ENCODE measurements around the gene KIRREL1.

Gene KIRREL1

DNA sequence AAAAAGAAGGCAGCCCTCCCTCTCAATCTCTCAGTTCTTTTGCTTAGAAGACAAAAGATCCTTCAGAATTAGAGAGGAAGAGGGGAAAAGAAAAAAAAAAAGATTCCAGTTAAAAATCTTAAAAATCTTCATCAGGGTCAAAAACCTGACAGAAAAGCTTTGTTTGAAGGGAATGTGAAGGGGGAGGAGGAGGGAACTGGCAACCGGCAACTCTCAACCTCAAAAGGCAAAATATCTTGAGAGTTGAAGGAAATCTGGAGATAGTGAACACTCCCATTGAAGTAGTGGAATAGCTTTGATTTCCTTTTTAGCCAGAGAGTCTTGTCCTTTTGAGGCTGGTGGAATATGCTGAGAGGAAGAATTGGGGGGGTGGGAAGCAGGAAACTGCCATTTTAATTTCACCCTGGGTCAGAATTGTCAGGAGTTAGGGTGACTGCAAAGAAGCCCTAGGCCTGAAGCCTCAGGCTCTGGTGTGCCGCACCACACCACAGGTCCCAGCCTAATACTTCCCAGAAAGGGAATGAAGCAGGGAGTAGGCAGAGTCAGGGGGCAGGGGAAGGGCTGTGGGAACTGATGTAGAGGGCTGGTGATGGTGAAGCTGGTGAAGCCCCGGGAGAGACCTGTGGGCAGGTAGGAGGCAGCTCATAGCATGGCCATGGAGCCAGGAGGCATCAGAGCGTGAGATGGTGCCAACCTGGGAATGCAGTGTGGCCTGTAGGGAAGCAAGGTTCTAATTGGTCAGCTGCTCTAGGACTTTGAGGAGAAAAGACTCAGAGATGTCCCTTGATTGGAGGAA is 24.6 kb downstream of the KIRREL1 start:
- no peaks in the 10 kb centered on the region for H3K36me3 ChIP-seq (ENCODE audit: control insufficient read depth, low read length)
- H4K20me1 ChIP-seq (ENCODE audit: control insufficient read depth, insufficient read depth, low read depth, low read length): no peaks in the 10 kb centered on the region
- H3K79me2 ChIP-seq (ENCODE audit: control insufficient read depth, low read length): no peaks in the 10 kb centered on the region
- H3K4me3 ChIP-seq (ENCODE audit: low read length): no peak overlapping the region
- no peak overlapping the region for H3K4me2 ChIP-seq (ENCODE audit: low read length)
- no peaks in the 10 kb centered on the region for H3F3A ChIP-seq (ENCODE audit: control insufficient read depth, insufficient read depth)
- no peaks in the 10 kb centered on the region for H3K9me2 ChIP-seq (replicated peaks; ENCODE audit: control insufficient read depth, low read length)
- no peaks in the 10 kb centered on the region for H3K9me3 ChIP-seq (ENCODE audit: control insufficient read depth, insufficient read depth, low read length)
- TF ChIP-seq EZH2phosphoT487 (IDR thresholded peaks at IDR 0.05; ENCODE audit: borderline replicate concordance, low read length): no peak
- TF ChIP-seq, protein P1, sequence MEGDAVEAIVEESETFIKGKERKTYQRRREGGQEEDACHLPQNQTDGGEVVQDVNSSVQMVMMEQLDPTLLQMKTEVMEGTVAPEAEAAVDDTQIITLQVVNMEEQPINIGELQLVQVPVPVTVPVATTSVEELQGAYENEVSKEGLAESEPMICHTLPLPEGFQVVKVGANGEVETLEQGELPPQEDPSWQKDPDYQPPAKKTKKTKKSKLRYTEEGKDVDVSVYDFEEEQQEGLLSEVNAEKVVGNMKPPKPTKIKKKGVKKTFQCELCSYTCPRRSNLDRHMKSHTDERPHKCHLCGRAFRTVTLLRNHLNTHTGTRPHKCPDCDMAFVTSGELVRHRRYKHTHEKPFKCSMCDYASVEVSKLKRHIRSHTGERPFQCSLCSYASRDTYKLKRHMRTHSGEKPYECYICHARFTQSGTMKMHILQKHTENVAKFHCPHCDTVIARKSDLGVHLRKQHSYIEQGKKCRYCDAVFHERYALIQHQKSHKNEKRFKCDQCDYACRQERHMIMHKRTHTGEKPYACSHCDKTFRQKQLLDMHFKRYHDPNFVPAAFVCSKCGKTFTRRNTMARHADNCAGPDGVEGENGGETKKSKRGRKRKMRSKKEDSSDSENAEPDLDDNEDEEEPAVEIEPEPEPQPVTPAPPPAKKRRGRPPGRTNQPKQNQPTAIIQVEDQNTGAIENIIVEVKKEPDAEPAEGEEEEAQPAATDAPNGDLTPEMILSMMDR (IDR thresholded peaks at IDR 0.05; ENCODE audit: low read depth, low read length, poor library complexity, severe bottlenecking): no peak
- peaks cover 43% of the 10 kb centered on the region for H3K27me3 ChIP-seq (ENCODE audit: control insufficient read depth, low read length)
- no peak overlapping the region for H3K27ac ChIP-seq (ENCODE audit: low read depth, low read length)
- no peaks in the 10 kb centered on the region for H3K4me1 ChIP-seq (ENCODE audit: control insufficient read depth, low read length)

GRCh38 chr1:158019171-158019868 is 25.9 kb downstream of the KIRREL1 start:
- Histone ChIP-seq H3K4me1 (ENCODE audit: control insufficient read depth, low read length) (no peaks in the 10 kb centered on the region), H3K4me3 (ENCODE audit: low read length) (no peak overlapping the region), H3K79me2 (ENCODE audit: control insufficient read depth, low read length) (no peaks in the 10 kb centered on the region), H3K27ac (ENCODE audit: low read depth, low read length) (no peak overlapping the region), H3K27me3 (ENCODE audit: control insufficient read depth, low read length) (peaks cover 41% of the 10 kb centered on the region), H3K9me2 (replicated peaks; ENCODE audit: control insufficient read depth, low read length) (no peaks in the 10 kb centered on the region), H3K9me3 (ENCODE audit: control insufficient read depth, insufficient read depth, low read length) (no peaks in the 10 kb centered on the region), H4K20me1 (ENCODE audit: control insufficient read depth, insufficient read depth, low read depth, low read length) (no peaks in the 10 kb centered on the region), H3K36me3 (ENCODE audit: control insufficient read depth, low read length) (no peaks in the 10 kb centered on the region), H3F3A (ENCODE audit: control insufficient read depth, insufficient read depth) (no peaks in the 10 kb centered on the region), H3K4me2 (ENCODE audit: low read length) (no peak overlapping the region)
- TF ChIP-seq EZH2phosphoT487 (IDR thresholded peaks at IDR 0.05; ENCODE audit: borderline replicate concordance, low read length): no peak
- TF ChIP-seq, protein P1 (IDR thresholded peaks at IDR 0.05; ENCODE audit: low read depth, low read length, poor library complexity, severe bottlenecking): no peak

DNA sequence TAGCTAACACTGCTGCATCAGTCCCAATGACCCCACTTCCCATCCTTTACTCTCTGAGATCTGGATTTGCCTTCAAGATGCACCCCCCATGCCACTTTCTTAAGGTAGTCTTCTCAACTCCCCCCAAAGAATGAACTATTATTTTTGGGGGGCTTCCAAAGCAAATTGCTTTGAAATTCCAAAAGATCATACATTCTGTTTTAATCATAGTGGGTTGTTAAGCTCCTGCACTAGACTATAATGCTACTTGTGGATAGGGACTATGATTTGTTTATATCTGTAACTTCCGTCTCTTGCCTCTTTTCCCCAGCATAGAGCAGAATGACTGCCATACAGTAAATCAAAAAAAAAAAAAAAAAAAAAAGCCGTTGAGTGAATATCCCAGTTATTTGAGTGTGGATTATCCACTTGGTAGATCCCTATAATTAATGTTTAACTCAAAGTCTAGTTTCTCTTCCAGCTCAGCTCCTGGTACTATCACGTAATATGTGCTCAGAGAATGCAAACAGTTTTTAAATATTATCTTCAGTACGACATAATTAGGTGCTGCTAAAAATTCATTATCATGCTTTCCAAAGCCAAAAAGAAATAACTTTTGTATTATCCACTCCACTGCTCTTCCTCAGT is 26.9 kb downstream of the KIRREL1 start:
- Histone ChIP-seq H3K9me3 (ENCODE audit: control insufficient read depth, insufficient read depth, low read length) (no peaks in the 10 kb centered on the region), H3F3A (ENCODE audit: control insufficient read depth, insufficient read depth) (no peaks in the 10 kb centered on the region), H3K9me2 (replicated peaks; ENCODE audit: control insufficient read depth, low read length) (no peaks in the 10 kb centered on the region), H3K27ac (ENCODE audit: low read depth, low read length) (no peak overlapping the region), H3K4me3 (ENCODE audit: low read length) (no peak overlapping the region), H3K36me3 (ENCODE audit: control insufficient read depth, low read length) (no peaks in the 10 kb centered on the region), H3K27me3 (ENCODE audit: control insufficient read depth, low read length) (peaks cover 36% of the 10 kb centered on the region), H3K4me1 (ENCODE audit: control insufficient read depth, low read length) (no peaks in the 10 kb centered on the region), H3K4me2 (ENCODE audit: low read length) (no peak overlapping the region), H4K20me1 (ENCODE audit: control insufficient read depth, insufficient read depth, low read depth, low read length) (no peaks in the 10 kb centered on the region), H3K79me2 (ENCODE audit: control insufficient read depth, low read length) (no peaks in the 10 kb centered on the region)
- TF ChIP-seq, protein P1 (IDR thresholded peaks at IDR 0.05; ENCODE audit: low read depth, low read length, poor library complexity, severe bottlenecking): no peak
- TF ChIP-seq EZH2phosphoT487 (IDR thresholded peaks at IDR 0.05; ENCODE audit: borderline replicate concordance, low read length): no peak
